HEK293T (cell line): ENCODE measurements around the gene KRTAP5-1.

Experiments
- CTCF ChIA-PET: fragments of 350-600 bp; formaldehyde crosslinking; extraction: SDS; loops from one replicate; lab custom pipeline; 2021; ENCODE audit warnings: antibody characterized with exemption, inconsistent platforms; lab: Yijun Ruan, JAX
- POLR2A ChIA-PET: fragments of 350-600 bp; formaldehyde crosslinking; extraction: SDS; loops from one replicate; lab custom pipeline; 2020; ENCODE audit warnings: antibody characterized with exemption, inconsistent platforms; lab: Yijun Ruan, JAX
- DNase-seq: peaks from one replicate; pipeline ENCODE4 v3.0.0; 2012; ENCODE audit warnings: mixed read lengths; ENCODE audit errors: extremely low spot score
- ARNT ChIP-seq: fragments of 450-650 bp; IDR thresholded peaks from 2 replicates; pipeline ENCODE4 v1.6.1; 2017; ENCODE audit warnings: mild to moderate bottlenecking
- BHLHE40 ChIP-seq: fragments of 450-650 bp; IDR thresholded peaks from 2 replicates; pipeline ENCODE4 v1.6.1; 2016; ENCODE audit warnings: mild to moderate bottlenecking, moderate library complexity, borderline replicate concordance
- CTBP1 ChIP-seq: fragments of 450-650 bp; IDR thresholded peaks from 2 replicates; pipeline ENCODE4 v1.6.1; 2016; ENCODE audit warnings: borderline replicate concordance
- ELF4 ChIP-seq: fragments of 450-650 bp; IDR thresholded peaks from 2 replicates; pipeline ENCODE4 v1.6.1; 2017; ENCODE audit warnings: antibody characterized with exemption
- FOXA1 ChIP-seq: fragments of 450-650 bp; IDR thresholded peaks from 2 replicates; pipeline ENCODE4 v1.6.1; 2016; ENCODE audit warnings: mild to moderate bottlenecking
- FOXK2 ChIP-seq: fragments of 450-650 bp; IDR thresholded peaks from 2 replicates; pipeline ENCODE4 v1.6.1; 2016; ENCODE audit warnings: mild to moderate bottlenecking
- FOXM1 ChIP-seq: fragments of 450-650 bp; IDR thresholded peaks from 2 replicates; pipeline ENCODE4 v1.6.1; 2017; ENCODE audit warnings: mild to moderate bottlenecking, borderline replicate concordance
- HDGF ChIP-seq: fragments of 450-650 bp; IDR thresholded peaks from 2 replicates; pipeline ENCODE4 v1.6.1; 2017; ENCODE audit warnings: antibody characterized with exemption, borderline replicate concordance
- L3MBTL2 ChIP-seq: fragments of 450-650 bp; conservative IDR thresholded peaks from 2 replicates; pipeline ENCODE4 v1.6.1; 2016; ENCODE audit warnings: mild to moderate bottlenecking
- LEF1 ChIP-seq: fragments of 450-650 bp; IDR thresholded peaks from 2 replicates; pipeline ENCODE4 v1.6.1; 2017; ENCODE audit warnings: mild to moderate bottlenecking, borderline replicate concordance
- NFRKB ChIP-seq: fragments of 450-650 bp; IDR thresholded peaks from 2 replicates; pipeline ENCODE4 v1.6.1; 2016; ENCODE audit warnings: mild to moderate bottlenecking, moderate library complexity
- SP1 ChIP-seq: fragments of 450-650 bp; IDR thresholded peaks from 2 replicates; pipeline ENCODE4 v1.6.1; 2017
- SUZ12 ChIP-seq: fragments of 450-650 bp; IDR thresholded peaks from 2 replicates; pipeline ENCODE4 v1.6.1; 2016; ENCODE audit warnings: mild to moderate bottlenecking
- TARDBP ChIP-seq: fragments of 450-650 bp; IDR thresholded peaks from 2 replicates; pipeline ENCODE4 v1.6.1; 2016
- ZNF384 ChIP-seq: fragments of 450-650 bp; IDR thresholded peaks from 2 replicates; pipeline ENCODE4 v1.6.1; 2016
- TF ChIP-seq, protein P1 (sequence below): fragments of 450-650 bp; IDR thresholded peaks from 2 replicates; pipeline ENCODE4 v1.6.1; 2016

The KRTAP5-1 gene

GRCh38 chr11:1566381-1567051, 18.6 kb downstream of the KRTAP5-1 start:
- TF ChIP-seq SUZ12 (no peak), ZNF384 (no peak), FOXK2 (no peak), FOXM1 (no peak), L3MBTL2 (no peak)
- TF ChIP-seq, protein P1, sequence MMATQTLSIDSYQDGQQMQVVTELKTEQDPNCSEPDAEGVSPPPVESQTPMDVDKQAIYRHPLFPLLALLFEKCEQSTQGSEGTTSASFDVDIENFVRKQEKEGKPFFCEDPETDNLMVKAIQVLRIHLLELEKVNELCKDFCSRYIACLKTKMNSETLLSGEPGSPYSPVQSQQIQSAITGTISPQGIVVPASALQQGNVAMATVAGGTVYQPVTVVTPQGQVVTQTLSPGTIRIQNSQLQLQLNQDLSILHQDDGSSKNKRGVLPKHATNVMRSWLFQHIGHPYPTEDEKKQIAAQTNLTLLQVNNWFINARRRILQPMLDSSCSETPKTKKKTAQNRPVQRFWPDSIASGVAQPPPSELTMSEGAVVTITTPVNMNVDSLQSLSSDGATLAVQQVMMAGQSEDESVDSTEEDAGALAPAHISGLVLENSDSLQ: no peak
- POLR2A ChIA-PET: no interaction called here
- no peak for DNase-seq
- CTCF ChIA-PET: interaction anchor here (0.8 to 2.4 kb wide), 3 partner anchors 8 to 29 kb away, joined by 3 to 9 read pairs (median 3); no protein-coding TSS in a partner anchor

DNA sequence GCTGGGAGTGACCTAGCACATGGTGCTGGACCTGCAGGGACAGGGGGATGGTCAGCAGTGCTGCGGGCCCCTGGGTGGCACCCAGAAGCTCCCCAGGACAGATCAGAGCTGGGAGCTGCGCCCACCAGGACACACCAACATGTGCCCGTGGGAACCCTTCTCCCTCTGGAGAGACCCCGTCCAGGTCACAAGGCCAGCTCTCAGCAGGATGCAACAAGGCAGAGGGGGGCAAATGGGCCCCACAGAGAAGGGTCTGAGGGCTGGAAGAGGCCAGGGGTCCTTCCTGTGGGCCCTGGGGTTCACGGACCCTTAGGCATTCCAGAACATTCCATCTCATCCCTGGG, 19.2 kb downstream of the KRTAP5-1 start:
- TF ChIP-seq SUZ12 (no peak), TARDBP (no peak)
- ChIA-PET CTCF (interaction anchor here (0.8 to 2.4 kb wide), 3 partner anchors 9 to 29 kb away, joined by 3 to 9 read pairs (median 3); no protein-coding TSS in a partner anchor), POLR2A (interaction anchor here (2.1 kb wide), 1 partner anchor 8 kb away, joined by 11 read pairs; no protein-coding TSS in a partner anchor)
- DNase-seq: no peak

DNA sequence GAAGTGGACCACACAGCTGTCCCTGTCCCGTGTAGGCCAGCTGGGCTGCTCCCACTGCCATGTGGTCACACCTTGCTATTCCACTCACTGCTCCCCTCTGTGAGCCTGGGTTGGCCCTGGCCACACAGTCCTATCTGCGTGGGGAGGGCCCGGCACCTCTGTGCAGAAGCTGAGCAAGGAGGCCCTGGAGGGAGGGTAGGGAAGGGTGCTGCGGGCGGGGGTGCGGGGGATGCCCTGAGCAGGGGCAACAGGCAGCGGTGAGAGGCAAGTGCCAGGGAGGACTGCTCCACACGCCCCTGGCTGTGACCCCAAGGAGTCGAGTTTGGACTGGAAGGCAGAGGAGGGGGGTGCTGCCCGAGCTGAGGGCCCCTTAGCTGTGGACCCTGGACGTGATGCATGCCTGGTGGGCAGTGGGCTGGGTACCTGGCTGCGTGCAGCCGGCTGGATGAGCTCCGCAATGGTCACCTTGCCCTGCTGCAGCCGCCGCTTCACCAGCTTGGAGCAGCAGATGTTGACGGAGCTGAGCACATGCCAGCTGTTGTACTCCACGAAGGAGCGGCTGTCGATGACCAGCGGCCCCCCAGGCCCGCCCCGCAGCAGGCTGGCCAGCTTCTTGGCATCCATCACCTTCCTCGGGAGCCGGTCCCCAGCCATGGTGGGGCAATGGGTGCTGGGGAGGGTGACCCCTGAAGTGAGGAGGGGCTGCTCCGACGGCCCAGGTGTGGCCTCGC, 19.7 kb downstream of the KRTAP5-1 start:
- ChIA-PET CTCF (interaction anchor here (1.0 to 2.4 kb wide), 2 partner anchors 9 to 19 kb away, joined by 3 to 9 read pairs; no protein-coding TSS in a partner anchor), POLR2A (interaction anchor here (2.1 kb wide), 1 partner anchor 8 kb away, joined by 11 read pairs; no protein-coding TSS in a partner anchor)
- DNase-seq: no peak
- TF ChIP-seq L3MBTL2: no peak
- TF ChIP-seq FOXK2: no peak
- no peak for TF ChIP-seq ZNF384
- no peak for TF ChIP-seq ELF4
- no peak for TF ChIP-seq LEF1
- TF ChIP-seq, protein P1: no peak
- TF ChIP-seq CTBP1: no peak
- TF ChIP-seq HDGF: no peak
- TF ChIP-seq ARNT: no peak
- no peak for TF ChIP-seq NFRKB
- TF ChIP-seq SUZ12: no peak
- TF ChIP-seq BHLHE40: no peak
- TF ChIP-seq FOXM1: no peak
- no peak for TF ChIP-seq SP1
- no peak for TF ChIP-seq TARDBP
- TF ChIP-seq FOXA1: no peak

DNA sequence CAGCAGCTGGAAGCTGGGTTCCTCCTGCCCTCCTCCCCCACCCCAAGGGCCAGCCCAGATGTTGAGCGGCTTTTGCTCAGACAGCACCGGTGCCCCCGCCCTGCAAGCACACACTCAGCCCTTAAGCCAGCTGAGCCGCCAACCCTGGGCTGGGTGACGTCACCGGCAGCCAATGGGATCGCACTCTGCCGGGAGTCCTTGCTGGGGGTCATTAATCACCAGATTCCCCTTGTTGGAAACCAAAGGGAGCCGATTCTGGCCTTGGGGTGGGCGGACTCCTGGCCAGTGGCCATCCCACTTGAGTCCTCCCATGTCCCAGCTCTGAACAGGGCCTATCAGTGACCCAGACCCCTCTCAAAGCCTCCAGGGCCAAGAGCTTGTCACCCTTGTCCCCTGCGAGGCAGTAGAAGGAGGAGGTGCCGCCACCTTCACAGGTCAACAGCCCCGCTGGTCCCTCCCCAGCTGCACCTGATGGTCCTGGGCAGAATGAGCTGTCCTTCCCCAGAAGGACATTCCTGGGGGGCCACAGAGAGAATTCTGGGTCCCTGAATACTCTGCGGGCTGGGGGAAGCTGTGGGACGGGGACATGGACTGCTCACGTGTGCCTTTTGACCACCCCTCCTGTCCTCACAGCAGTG, 20.4 kb downstream of the KRTAP5-1 start:
- ChIA-PET POLR2A (interaction anchor here (2.1 kb wide), 1 partner anchor 9 kb away, joined by 11 read pairs; no protein-coding TSS in a partner anchor), CTCF (interaction anchor here (1.0 to 2.4 kb wide), 2 partner anchors 10 to 18 kb away, joined by 3 to 9 read pairs; no protein-coding TSS in a partner anchor)
- no peak for TF ChIP-seq FOXK2
- TF ChIP-seq, protein P1: peak; percentile 83
- TF ChIP-seq L3MBTL2: no peak
- TF ChIP-seq ARNT: no peak
- DNase-seq: peak; percentile 86

GRCh38 chr11:1563697-1564534, 21.2 kb downstream of the KRTAP5-1 start:
- ChIA-PET CTCF (interaction anchor here (2.4 kb wide), 1 partner anchor 11 kb away, joined by 9 read pairs; no protein-coding TSS in a partner anchor), POLR2A (interaction anchor here (2.1 kb wide), 1 partner anchor 10 kb away, joined by 11 read pairs; no protein-coding TSS in a partner anchor)
- TF ChIP-seq NFRKB (no peak), CTBP1 (no peak), LEF1 (no peak), ELF4 (no peak), BHLHE40 (no peak), SP1 (no peak), ARNT (no peak), ZNF384 (no peak), FOXK2 (no peak), TARDBP (no peak), HDGF (no peak), FOXA1 (no peak), L3MBTL2 (no peak), FOXM1 (no peak)
- TF ChIP-seq, protein P1: no peak
- no peak for DNase-seq
